ENCODE results near the gene IGFBP1. TPM values are rescaled to one million over a fixed set of nuclear protein-coding genes. Genes with fewer than 3 reads are reported as not detected.

Gene IGFBP1
- total RNA-seq, 3 donors from 2014 or later (not counting 1 experiment from before 2014, with no cell fraction given): not detected

DNA sequence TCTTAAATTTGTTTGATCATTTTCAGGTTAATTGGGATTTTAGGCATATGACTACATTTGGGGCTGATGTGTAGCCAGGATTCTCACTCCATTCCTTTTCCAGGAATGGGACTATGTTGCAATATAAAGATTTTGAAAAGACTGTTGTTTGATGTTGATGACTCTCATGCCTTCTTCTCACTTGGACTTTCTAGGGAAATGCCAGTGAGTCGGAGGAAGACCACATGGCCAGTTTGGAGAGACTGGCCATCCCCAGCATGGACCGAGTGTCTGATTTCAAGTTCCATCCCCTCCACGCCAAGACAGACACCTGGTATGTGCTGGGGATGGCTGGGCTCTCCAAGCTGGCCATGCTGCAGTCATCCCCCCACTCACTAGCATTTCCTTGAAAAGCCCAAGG, 27.3 kb downstream of the IGFBP1 start:
- TF ChIP-seq, protein P1, sequence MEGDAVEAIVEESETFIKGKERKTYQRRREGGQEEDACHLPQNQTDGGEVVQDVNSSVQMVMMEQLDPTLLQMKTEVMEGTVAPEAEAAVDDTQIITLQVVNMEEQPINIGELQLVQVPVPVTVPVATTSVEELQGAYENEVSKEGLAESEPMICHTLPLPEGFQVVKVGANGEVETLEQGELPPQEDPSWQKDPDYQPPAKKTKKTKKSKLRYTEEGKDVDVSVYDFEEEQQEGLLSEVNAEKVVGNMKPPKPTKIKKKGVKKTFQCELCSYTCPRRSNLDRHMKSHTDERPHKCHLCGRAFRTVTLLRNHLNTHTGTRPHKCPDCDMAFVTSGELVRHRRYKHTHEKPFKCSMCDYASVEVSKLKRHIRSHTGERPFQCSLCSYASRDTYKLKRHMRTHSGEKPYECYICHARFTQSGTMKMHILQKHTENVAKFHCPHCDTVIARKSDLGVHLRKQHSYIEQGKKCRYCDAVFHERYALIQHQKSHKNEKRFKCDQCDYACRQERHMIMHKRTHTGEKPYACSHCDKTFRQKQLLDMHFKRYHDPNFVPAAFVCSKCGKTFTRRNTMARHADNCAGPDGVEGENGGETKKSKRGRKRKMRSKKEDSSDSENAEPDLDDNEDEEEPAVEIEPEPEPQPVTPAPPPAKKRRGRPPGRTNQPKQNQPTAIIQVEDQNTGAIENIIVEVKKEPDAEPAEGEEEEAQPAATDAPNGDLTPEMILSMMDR (IDR thresholded peaks at IDR 0.05): no peak
- intact Hi-C loops (cut with micrococcal nuclease): loop anchor here (2.0 kb wide), 1 partner anchor 1903 kb away; no protein-coding TSS in a partner anchor
- no peaks in the 10 kb centered on the region for H3K9me3 Mint-ChIP-seq
- H3K36me3 Mint-ChIP-seq: no peaks in the 10 kb centered on the region
- H3K27ac Mint-ChIP-seq: no peak overlapping the region
- H3K9me3 ChIP-seq (ENCODE audit: control insufficient read depth, insufficient read depth, low read length): no peaks in the 10 kb centered on the region
- H3K27ac ChIP-seq (ENCODE audit: low read length): no peak overlapping the region
- H3K4me3 Mint-ChIP-seq: no peak overlapping the region
- 85% methylated on average over 3 of the region's 3 CpGs for WGBS (ENCODE audit: insufficient coverage)
- H3K4me1 ChIP-seq (ENCODE audit: control insufficient read depth, insufficient read depth, low read length): no peaks in the 10 kb centered on the region
- H3K36me3 ChIP-seq (ENCODE audit: control insufficient read depth, insufficient read depth, low read length): no peaks in the 10 kb centered on the region
- peaks cover 18 to 26% of the 10 kb centered on the region in 2 donors for H3K27me3 Mint-ChIP-seq (ENCODE audit: low read depth in 2 of 2)
- H3K4me3 ChIP-seq (ENCODE audit: low read length): no peak overlapping the region
- ATAC-seq: no peak
- peaks cover 4% of the 10 kb centered on the region for H3K27me3 ChIP-seq (ENCODE audit: control insufficient read depth, insufficient read depth, low read length)
- peaks cover 0 to 5% of the 10 kb centered on the region in 2 donors for H3K4me1 Mint-ChIP-seq
- DNase-seq: no peak

DNA sequence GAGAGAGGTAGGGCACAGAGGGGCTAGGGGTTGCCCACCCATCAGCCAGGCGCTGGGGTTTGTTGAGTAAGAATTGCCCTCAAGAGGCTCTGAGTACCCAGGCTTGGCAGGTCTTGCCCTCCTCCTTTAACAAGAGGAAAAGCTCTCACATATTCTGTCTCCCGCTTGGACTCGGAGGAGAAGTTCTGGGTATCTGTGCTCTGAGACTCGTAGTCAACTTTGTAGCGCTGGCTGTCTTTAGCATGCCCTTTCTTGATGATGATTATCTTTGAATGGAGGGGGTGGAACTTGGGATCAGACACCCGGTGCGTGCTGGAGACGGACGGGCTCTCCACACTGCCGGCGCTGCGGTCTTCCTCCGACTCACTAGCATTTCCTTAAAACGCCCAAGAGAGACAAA, 28.8 kb downstream of the IGFBP1 start:
- no peaks in the 10 kb centered on the region for H3K36me3 Mint-ChIP-seq
- ATAC-seq (no peak), DNase-seq (no peak)
- H3K27ac Mint-ChIP-seq: no peak overlapping the region
- H3K27ac ChIP-seq (ENCODE audit: low read length): no peak overlapping the region
- H3K27me3 ChIP-seq (ENCODE audit: control insufficient read depth, insufficient read depth, low read length): peaks cover 11% of the 10 kb centered on the region
- H3K9me3 Mint-ChIP-seq: no peaks in the 10 kb centered on the region
- H3K4me3 Mint-ChIP-seq: no peak overlapping the region
- H3K4me1 ChIP-seq (ENCODE audit: control insufficient read depth, insufficient read depth, low read length): peaks cover 5% of the 10 kb centered on the region
- H3K4me3 ChIP-seq (ENCODE audit: low read length): no peak overlapping the region
- peaks cover under 1 to 7% of the 10 kb centered on the region in 2 donors for H3K4me1 Mint-ChIP-seq
- WGBS (ENCODE audit: insufficient coverage): 77% methylated on average over 14 of the region's 14 CpGs
- H3K9me3 ChIP-seq (ENCODE audit: control insufficient read depth, insufficient read depth, low read length): no peaks in the 10 kb centered on the region
- intact Hi-C loops (cut with micrococcal nuclease): loop anchor here (1.0 to 2.0 kb wide), 2 partner anchors 435 to 1902 kb away; no protein-coding TSS in a partner anchor
- H3K36me3 ChIP-seq (ENCODE audit: control insufficient read depth, insufficient read depth, low read length): no peaks in the 10 kb centered on the region
- TF ChIP-seq, protein P1 (IDR thresholded peaks at IDR 0.05): no peak
- peaks cover 19 to 25% of the 10 kb centered on the region in 2 donors for H3K27me3 Mint-ChIP-seq (ENCODE audit: low read depth in 2 of 2)

DNA sequence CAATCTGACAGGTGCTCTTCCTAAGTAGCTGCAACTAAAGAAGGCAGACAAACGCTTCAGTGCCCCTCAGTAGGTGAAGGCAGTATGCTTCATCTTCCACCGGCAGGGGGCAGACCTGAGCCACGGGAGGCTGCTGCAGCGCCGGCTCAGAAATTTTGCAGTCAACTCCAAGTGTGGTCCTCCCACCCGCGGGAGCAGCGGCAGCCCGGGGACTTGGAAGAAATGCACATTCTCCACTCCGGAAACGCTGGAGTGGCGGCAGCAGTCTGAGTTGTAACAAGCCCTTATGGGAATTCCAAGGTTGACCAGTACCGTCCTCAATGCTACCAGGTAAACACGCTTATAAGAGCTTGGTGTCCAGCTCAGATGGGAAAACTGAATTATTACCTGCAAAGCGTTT, 29.4 kb downstream of the IGFBP1 start:
- Histone ChIP-seq H3K4me3 (ENCODE audit: low read length) (no peak overlapping the region), H3K36me3 (ENCODE audit: control insufficient read depth, insufficient read depth, low read length) (no peaks in the 10 kb centered on the region), H3K27me3 (ENCODE audit: control insufficient read depth, insufficient read depth, low read length) (peaks cover 16% of the 10 kb centered on the region), H3K9me3 (ENCODE audit: control insufficient read depth, insufficient read depth, low read length) (no peaks in the 10 kb centered on the region), H3K4me1 (ENCODE audit: control insufficient read depth, insufficient read depth, low read length) (peaks cover 10% of the 10 kb centered on the region), H3K27ac (ENCODE audit: low read length) (no peak overlapping the region)
- Mint-ChIP-seq H3K4me3 (no peak overlapping the region), H3K27me3 (ENCODE audit: low read depth in 2 of 2) (peaks cover 25 to 31% of the 10 kb centered on the region in 2 donors), H3K36me3 (no peaks in the 10 kb centered on the region), H3K4me1 (peaks cover 7 to 13% of the 10 kb centered on the region in 2 donors), H3K27ac (no peak overlapping the region), H3K9me3 (no peaks in the 10 kb centered on the region)
- TF ChIP-seq, protein P1 (IDR thresholded peaks at IDR 0.05): peak; percentile 80
- intact Hi-C loops (cut with micrococcal nuclease): loop anchor here (1.0 to 2.0 kb wide), 3 partner anchors 435 to 1901 kb away; no protein-coding TSS in a partner anchor
- ATAC-seq (peak; percentile 47 to 74 (median 51)), DNase-seq (peak; percentile 61 to 75)
- WGBS (ENCODE audit: insufficient coverage): 11% methylated on average over 15 of the region's 15 CpGs

DNA sequence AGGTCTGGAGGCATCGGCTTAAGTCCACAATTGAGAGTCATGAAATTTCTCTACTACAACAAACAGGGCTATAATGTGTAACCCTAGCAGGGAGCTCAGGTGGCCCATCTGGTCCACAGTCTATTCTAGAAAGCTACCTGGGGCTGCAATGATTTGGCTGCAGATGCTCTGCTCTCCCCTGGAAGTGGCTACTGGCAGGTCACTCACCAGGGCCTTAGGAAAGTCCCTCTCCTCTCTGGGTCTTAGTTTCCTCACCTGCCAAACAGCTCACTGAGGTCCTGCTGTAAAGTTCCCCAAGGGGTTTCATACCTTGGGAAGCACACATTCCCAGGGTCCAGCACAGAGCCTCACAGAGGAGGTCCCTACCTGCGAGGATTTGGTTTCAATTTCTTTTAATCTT, 30.3 kb downstream of the IGFBP1 start:
- no peaks in the 10 kb centered on the region for H3K9me3 ChIP-seq (ENCODE audit: control insufficient read depth, insufficient read depth, low read length)
- peaks cover 14 to 20% of the 10 kb centered on the region in 2 donors for H3K4me1 Mint-ChIP-seq
- H3K36me3 ChIP-seq (ENCODE audit: control insufficient read depth, insufficient read depth, low read length): no peaks in the 10 kb centered on the region
- H3K27ac ChIP-seq (ENCODE audit: low read length): no peak overlapping the region
- ATAC-seq (no peak), DNase-seq (no peak)
- intact Hi-C loops (cut with micrococcal nuclease): loop anchor here (1.0 kb wide), 1 partner anchor 1170 kb away; no protein-coding TSS in a partner anchor
- H3K36me3 Mint-ChIP-seq: no peaks in the 10 kb centered on the region
- peaks cover 21% of the 10 kb centered on the region for H3K27me3 ChIP-seq (ENCODE audit: control insufficient read depth, insufficient read depth, low read length)
- WGBS (ENCODE audit: insufficient coverage): 92% methylated on average over 1 of the region's 2 CpGs
- no peak overlapping the region for H3K27ac Mint-ChIP-seq
- H3K4me3 ChIP-seq (ENCODE audit: low read length): no peak overlapping the region
- no peak overlapping the region for H3K4me3 Mint-ChIP-seq
- peaks cover 14% of the 10 kb centered on the region for H3K4me1 ChIP-seq (ENCODE audit: control insufficient read depth, insufficient read depth, low read length)
- no peaks in the 10 kb centered on the region for H3K9me3 Mint-ChIP-seq
- TF ChIP-seq, protein P1 (IDR thresholded peaks at IDR 0.05): no peak
- H3K27me3 Mint-ChIP-seq (ENCODE audit: low read depth in 2 of 2): peaks cover 34 to 36% of the 10 kb centered on the region in 2 donors

Data from natural killer cell (primary cell).